Activated CD8-positive, alpha-beta memory T cell treated with anti-CD3 and anti-CD28 coated beads for 1 hour (primary cell): ENCODE measurements around the gene STX8.

Experiments used
- DNase-seq, 2 donors: peaks; one replicate each; pipeline ENCODE4 v3.0.0-alpha.2; 2020; ENCODE audit warnings: low read depth in 1 of 2; ENCODE audit errors: extremely low read depth in 1 of 2

The STX8 gene

GRCh38 chr17:9215465-9215864 lies 360.2 kb downstream of the STX8 start:
- DNase-seq: no peak

- DNase-seq: no peak
These were observed 362.3 kb downstream of the STX8 start for GRCh38 chr17:9213303-9213640.

- no peak for DNase-seq
These were observed 363.0 kb downstream of the STX8 start for GRCh38 chr17:9212376-9213302.

- no peak for DNase-seq
These were observed 364.4 kb downstream of the STX8 start for GRCh38 chr17:9211133-9211765.

GRCh38 chr17:9209781-9210370 lies 365.7 kb downstream of the STX8 start:
- no peak for DNase-seq

- no peak for DNase-seq
These were observed 366.3 kb downstream of the STX8 start for GRCh38 chr17:9209347-9209746.

- no peak for DNase-seq
These were observed 367.1 kb downstream of the STX8 start for GRCh38 chr17:9208381-9209105.

GRCh38 chr17:9206741-9207332 lies 368.8 kb downstream of the STX8 start:
- no peak for DNase-seq

- DNase-seq: no peak
These were observed 369.3 kb downstream of the STX8 start for GRCh38 chr17:9206410-9206703.

GRCh38 chr17:9205520-9206409 lies 369.9 kb downstream of the STX8 start:
- no peak for DNase-seq

GRCh38 chr17:9204637-9205329 lies 370.8 kb downstream of the STX8 start:
- no peak for DNase-seq

- no peak for DNase-seq
These were observed 371.7 kb downstream of the STX8 start for GRCh38 chr17:9203771-9204425.

- DNase-seq: no peak
These were observed 373.1 kb downstream of the STX8 start for GRCh38 chr17:9202532-9202931.

GRCh38 chr17:9200699-9201359 lies 374.8 kb downstream of the STX8 start:
- DNase-seq: no peak
